ENCODE measurements around the gene AIM2.
"Not testable (repeated sequence)": the region's sequence is repeated elsewhere in the genome, so short reads cannot be mapped to it uniquely, and the experiment has no call there.

AIM2 gene, protein sequence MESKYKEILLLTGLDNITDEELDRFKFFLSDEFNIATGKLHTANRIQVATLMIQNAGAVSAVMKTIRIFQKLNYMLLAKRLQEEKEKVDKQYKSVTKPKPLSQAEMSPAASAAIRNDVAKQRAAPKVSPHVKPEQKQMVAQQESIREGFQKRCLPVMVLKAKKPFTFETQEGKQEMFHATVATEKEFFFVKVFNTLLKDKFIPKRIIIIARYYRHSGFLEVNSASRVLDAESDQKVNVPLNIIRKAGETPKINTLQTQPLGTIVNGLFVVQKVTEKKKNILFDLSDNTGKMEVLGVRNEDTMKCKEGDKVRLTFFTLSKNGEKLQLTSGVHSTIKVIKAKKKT

DNA sequence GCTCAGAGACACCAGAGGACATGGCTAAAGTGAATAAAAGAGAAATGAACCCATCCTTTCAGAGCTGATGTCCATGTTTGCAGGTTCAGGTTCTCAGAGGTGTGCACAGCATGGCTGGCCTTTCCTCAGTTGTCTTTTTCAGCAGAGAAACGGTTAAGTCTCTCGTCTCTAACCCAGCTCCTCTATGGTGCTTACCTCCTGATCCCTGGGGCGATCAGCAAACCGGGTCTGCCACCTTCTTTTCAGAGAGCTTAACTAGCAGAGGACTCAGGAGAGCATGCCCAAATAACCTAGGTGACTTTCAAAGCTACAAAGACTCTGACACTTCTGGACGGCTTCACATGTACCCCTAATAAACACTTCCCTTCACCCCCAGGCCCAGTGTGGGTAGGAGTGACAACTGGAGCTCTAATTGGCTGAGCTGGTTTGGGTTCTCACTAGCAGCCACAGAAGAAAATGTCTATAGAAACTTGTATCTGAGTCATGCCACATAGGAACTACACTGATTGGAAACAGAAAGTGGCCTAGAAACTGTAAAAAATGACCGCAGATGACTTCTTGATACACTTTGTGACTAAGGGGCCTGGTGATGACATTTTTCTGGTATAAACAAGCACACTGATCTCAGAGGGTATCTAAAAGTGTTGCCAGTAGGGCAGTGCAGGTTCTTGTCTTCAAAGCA lies at the start of gene AIM2:
TSS of gene AIM2 (minus strand) at position 329 of the 682 bp plus-strand sequence. CDS start 3,267 bp downstream, outside the sequence.
- DNase-seq: peak; percentile 37

DNA sequence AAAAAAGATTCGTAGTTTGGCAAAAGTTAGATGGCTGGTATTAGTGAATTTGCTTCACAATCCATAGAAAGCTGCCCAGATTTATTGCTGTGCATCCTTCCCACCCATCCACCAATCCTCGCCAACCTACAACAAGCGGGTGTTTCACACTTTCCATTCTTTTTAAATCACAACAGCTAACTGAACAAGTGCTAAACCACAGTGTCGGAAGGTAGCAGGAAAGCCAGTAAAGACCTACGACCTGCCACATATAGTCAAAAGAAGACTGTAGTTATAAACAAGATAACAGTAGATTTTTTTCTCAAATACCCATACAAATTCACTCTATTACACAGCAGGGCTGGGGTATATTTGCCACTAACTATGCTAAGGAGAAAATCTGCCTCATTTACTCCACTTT lies 47.0 kb upstream of the AIM2 start:
- DNase-seq: no peak

DNA sequence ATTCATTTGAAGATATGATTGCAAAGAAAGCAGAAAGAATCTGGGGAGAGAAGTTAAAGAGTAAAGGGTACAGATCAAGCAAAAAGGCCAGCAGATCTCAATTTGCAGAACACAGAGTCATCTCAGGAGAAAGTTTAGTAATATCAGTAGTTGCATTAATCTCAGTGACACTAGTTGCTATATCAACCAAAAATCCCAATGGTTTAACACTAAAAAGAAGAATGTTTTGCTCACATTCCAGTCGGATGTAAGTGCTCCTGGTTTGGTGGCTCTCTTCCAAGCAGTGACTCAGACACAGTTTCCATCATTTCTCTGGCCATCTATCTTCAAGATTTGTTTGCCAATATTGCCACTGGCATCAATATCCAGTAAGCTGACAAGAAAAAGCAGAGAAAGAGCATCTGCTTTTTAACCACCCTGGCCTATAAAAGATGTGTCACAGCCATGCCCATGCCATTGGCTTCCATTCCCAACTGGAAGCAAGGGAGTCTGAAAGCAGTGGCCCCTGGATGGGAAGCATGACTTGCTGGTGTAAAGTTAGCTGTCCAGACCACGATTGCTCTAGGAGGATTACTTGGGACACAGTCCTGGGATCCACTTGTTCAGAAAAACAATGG lies 45.5 kb upstream of the AIM2 start:
- DNase-seq: no peak

DNA sequence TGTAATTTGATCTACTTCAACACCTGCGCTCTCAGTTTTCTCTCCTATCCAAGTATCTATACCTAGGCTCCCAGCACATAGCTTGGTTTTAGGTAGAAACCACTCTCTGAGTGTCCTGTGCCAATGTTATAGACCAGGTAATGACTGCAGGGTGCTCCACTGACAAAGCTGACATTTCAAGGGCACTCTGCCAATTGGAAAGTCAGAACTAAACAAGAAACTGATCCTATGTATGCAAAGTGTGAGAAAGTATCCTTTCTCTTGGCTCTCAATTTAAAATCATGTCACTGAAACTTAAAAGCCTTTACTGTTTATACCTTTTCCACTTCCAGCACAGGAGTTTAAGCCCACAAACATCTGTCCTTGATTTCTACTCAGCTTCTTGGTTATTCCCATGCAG lies 45.0 kb upstream of the AIM2 start:
- no peak for DNase-seq

DNA sequence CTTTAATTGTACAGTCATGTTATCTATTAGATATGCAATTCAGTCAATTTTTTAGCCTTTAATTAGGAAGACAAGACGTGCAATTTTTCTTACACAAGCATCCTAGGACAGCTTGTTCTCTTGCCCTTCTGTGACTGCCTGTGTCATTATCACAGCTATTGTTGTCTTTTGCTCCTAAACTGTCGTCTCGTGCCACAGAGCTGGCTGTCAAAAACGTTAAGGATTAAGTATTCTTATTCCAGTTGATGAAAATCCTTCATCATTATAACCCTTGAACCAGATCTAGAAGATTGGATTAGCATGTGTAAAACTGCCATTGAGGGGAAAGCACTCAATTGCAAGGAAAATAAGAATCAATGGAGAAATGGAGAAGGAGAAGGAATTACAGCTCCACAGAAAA lies 43.8 kb upstream of the AIM2 start:
- no peak for DNase-seq

DNA sequence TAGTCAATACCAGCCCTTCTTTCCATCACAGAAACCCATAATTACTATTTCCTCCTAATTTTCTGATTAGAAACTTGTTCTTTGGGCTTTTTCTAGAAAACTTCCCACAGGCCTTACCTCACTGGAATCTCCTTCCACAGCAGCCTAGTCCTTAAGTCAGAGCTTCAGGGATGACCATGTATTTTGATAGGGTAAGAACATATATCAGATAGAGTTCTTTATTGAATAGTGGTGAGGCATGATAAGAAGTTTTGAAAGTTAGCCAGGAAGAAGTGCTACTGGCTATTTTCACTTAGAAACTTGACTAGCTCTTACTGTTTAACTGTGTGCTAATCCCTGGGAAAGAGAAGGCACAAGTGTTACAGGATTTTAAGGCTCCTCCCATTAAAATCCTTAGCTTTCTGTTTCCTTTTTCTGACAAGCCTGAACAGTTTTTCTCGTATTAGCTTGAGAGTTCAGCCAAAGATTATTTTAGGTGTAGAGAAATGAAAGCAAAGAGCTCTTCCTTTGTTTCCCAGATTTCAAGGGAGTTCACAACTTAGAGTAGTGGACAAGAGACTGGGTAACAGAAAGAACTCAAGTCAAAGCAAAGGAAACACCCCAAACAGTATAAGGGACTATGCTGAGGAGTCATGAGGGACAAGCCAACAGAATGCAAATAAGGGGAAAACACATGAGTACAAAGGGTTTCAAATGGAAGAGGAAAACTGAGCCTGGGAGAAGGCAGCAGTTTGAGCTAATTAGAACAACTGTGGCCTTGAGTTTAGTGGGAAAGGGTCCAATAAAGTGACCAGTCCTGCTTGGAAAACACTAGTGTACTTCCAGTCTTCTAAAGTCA lies 37.2 kb upstream of the AIM2 start:
- DNase-seq: no peak

DNA sequence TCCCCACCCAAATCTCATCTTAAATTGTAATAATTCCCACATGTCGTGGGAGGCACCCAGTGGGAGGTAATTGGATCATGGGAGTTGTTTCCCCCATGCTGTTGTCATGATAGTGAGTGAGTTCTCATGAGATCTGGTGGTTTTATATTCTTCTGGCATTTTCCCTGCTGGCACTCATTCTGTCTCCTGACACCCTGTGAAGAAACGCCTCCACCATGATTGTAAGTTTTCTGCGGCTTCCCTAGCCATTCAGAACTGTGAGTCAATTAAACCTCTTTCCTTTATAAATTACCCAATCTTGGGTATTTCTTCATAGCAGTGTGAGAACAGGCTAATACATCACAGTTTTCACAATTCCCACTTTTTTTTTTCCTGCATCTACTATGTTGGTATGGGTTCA lies 26.5 kb upstream of the AIM2 start:
- DNase-seq: not testable (repeated sequence)

DNA sequence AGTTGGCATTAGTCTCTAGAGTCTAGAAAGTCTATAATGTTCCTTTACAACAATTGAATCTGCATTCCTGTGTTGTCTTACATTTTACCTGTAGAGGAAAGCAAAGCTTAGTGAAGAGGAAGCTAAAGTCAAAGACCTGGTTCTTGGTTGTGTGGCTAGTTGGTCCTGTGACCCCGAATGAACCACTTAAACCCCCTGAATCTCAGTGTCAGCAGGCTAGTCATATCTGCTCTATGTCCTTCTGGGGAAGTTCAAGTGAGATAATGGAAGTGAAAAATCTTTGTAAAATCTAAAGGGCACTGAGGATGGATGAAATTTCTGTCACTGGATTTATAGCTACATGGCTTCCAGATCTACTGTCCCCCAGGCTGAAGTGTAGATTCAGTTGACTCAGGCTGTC lies 24.0 kb upstream of the AIM2 start:
- DNase-seq: no peak

DNA sequence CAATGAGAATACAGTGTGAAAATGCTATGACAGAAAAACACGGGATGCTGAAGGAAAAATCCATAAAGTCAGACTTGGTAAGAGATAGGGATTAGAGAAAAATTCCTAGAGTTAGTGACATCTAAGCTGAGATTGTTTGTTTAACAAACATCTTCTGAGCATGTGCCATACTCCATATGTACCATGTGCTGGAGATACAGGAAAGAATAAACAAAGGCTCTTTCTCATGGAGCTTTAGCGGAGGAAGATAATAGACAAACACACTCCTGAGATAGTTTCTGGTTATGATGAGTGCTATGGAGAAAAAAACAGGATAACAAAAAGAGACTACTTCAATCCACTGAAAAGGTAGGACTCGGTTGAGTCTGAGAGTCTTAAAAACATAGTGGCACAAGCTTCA lies 22.0 kb upstream of the AIM2 start:
- DNase-seq: no peak

DNA sequence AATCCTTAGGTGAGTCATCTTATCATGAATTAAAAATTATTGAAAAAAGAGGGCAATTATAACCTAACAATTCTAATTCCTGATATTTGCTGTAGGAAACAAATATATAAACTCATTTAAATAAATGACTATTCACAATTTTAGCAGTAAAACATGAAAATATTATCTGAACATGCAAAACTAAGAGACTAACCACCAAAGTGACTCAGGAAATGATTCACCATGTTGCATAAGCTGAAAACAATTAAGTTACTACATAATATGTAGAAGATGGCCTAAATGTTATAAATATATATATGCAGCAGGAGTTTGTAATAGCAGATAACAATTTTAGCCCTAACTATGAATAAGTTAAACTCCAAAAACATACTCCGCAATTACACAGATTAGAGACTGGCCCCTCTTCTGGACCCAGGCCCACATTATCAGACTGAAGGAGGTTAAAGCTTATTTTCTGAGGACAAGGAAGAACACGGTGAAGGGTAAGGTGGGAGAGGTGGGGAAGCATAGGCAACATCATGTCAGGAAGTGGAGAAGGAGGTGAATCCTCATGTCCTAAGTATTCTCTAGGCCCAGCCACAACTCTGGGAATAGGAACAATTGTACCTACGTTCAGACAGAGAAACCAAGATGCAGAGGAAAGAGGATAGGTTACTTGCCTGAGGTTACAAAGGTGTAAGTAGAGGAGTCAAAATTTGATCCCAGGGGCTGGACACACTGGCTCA lies 15.6 kb upstream of the AIM2 start:
- no peak for DNase-seq

DNA sequence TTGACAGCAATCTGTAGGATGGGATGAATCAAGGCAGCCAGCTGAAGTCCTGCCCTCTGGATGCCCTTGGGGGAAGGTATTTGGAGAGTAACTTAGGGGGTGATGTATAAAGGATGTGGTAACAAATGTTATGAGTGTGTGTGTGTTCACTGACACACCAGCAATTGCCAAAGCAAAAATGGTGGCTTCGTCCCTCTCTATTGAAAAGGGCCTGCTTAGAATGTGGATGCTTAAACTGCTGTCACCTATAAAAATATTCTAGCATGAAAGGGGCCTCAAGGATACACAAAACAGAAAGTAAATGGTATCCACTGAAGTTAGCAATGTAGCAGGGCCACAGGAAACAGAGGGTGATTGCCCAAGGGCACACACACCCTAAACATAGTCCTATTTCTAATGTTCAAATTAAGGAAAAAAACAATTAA lies 15.1 kb upstream of the AIM2 start:
- DNase-seq: no peak

DNA sequence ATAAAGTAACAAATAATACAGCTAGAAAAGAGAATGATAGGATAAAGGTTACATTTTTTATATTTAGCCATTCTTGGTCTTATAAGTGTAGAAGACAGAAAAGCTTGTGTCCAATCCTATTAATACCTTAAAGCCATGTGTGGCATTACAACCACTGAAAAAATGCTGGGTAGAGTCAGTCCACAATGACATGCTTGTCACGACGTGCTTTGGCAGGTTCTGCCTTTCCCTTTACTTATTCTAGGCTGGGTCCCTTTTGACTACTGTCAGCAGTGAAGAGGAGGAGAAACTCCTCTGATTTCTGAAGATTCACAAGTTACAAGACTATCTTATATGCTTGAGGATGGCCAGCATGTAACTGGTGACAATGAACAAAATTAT lies 14.6 kb upstream of the AIM2 start:
- no peak for DNase-seq

DNA sequence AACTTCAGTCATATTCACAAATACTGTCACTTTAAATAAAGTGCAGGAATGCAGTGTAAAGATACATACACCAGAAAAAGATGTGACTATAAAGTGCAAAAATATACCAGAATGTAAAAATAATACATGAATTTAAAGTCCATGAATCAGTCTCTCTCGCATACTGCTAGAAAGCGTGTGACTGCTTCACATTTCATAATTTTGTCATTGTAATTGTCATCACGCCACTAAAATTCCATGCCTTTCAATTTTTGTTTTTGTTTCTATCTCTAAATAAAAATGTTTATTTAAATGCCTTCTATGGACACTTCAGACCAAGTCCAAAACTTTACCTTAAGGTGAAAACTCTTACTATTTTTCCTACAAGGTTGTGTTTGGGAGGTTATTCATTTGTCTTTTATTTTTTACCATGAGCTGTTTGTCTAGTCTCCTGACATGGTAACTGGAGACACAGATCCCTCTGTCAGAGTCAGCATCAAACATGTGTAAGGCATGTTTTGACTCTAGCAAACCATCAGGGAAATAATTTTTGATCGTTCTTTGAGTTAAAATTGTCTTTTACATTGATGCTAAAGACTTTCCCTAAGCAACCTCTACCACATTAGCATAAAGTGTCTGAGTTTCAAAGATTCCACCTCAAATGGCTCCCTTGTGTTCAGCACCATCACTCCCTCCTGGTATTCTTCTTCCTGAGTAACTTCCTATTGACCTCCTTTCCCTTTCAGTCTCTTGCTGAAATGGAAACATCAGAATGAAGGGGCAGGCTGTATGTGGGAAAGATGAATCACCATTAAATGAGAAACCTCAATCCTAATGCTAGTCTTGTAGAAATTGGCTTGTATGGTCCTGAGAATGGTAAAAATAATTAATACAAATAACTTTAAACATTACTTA lies 14.0 kb upstream of the AIM2 start:
- no peak for DNase-seq

DNA sequence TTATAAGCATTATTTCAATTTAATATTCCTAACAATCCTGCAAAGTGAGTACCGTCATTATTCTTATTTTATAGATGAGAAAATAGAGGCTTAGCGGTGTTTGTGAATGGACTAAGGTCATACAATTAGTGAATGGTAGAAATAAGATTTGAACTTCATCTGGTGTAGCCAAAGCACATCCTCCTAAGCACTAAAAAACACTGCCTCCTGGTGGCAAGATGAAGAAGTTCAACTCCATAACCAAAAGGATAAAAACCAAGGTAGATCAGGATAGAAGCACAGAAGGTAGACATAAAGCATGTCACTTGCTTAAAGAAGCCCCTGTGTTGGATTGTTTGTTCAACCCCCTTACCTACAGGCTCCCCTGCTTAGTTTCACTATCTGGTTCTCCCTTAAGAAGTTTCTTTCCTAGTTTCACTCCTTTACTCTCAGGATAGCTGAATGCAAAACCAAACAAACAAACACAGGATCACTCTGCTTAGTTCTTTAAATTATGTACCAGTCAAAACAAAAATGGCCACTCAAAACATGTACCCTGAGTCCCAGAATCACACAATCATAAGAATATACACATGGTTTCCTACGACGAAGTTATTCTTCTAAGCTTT lies 12.7 kb upstream of the AIM2 start:
- DNase-seq: no peak

DNA sequence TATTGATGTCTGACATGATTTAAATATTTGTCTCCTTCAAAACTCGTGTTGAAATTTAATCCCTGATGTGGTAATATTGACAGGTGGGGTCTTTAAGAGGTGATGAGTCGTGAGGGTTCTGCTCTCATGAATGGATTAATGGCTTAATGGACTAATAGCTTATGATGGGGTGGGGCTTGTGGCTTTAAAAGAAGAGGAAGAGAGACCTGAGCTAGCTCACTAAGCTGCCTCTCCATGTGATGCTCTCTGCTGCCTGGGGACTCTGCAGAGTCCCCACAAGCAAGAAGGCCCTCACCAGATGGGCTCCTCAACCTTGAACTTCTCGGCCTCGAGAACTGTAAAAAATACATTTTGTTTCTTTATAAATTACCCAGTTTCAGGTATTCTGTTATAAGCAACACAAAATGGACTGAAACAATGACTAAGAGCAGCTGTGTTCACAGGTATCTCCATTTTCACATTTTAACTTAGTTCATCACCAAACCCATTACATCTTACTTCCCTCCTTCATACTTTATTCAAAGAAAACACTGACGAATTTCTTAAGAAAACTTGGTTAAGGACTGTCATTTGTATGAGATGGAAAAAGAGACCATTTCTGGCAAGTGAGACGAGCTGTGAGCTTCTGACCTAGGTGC lies 12.1 kb upstream of the AIM2 start:
- DNase-seq: no peak

DNA sequence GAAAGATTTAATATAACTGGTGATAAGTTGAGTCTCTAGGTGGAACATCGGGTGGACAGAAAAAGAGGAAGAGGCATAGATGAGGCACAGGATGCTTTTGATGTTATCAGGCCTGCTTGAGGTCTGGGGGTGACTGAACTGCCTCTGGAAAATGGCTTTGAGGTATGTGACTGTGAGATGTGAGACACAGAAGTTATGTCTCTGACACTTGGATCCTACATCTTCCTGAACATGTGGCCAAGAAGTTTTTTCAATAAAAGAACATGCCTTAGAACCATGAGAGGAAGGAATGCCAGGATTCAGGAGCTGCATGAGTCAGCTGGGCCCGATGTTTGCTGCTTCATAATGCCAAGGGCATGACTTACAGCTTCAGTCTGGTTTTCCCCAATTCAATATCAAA lies 11.5 kb upstream of the AIM2 start:
- no peak for DNase-seq

DNA sequence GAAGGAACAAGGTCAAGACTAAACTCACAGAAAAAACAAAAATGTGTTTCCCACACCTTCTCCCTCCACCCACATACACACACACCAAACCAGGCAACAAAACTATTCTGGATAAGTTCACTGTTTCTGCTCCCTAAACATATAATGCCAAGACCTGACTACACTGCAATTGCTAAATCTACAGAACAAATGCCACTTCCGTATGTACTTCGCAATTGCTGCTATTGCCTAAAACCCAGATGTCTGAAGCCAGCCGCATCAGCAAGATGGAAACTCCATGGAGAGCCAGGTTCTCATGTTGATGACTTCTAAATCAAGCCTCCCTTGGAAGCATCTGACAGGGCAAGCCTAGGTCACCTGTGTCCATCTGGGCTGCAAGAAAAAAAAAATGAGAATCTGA lies 8.3 kb upstream of the AIM2 start:
- DNase-seq: no peak

DNA sequence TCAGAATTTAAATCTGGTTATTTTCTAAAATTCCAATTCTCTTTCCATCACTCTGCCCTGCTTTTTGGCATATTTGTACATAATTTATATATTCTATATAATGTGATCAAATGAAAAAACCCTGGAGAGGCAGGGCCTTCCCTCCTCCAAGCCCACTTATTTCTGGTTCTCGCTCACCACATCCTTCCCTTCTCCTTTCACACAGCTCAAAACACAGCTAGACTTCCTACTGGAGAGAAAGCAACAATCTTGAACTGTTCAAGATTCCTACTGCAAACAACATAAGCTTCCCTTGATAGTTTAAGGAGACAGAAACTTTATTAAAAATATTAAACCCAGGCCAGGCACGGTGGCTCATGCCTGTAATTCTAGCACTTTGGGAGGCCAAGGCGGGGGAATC lies 7.6 kb upstream of the AIM2 start:
- DNase-seq: no peak

DNA sequence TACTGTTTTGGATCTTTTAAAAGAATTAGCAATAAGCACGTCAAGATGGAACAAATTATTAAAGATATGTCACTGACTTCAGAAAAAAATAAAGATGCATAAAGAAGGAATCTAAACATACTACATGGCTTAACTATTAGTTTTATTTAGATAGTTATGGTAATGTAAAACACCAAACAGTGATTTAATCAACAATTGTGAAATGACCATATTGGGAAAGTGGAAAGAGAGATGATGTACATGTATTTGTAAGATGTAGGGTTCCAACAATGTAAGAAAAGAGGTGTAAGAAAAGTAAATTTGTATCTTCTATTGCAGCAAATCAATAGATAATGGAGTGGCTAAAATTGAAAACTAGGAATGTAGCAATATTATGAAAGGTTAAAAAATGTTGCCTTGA lies 6.4 kb upstream of the AIM2 start:
- no peak for DNase-seq

DNA sequence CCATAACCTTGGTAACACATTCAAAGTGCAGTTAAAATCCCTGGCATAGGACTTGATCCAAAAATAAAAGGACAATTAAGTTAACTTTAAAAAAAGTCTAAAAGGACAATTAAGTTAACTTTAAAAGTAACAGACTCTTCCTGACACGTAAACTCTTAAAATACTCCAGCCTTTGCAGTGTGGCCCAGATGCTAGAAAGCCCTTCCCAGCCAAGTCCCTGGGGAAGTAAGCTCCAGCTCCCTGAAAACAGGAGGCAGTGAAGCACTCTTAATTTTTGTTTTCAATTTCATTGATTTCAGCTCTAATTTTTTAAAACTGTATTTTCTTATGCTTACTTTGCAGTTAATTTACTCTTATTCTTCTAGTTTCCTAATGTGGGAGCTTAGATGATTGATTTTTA lies 5.1 kb upstream of the AIM2 start:
- DNase-seq: no peak

DNA sequence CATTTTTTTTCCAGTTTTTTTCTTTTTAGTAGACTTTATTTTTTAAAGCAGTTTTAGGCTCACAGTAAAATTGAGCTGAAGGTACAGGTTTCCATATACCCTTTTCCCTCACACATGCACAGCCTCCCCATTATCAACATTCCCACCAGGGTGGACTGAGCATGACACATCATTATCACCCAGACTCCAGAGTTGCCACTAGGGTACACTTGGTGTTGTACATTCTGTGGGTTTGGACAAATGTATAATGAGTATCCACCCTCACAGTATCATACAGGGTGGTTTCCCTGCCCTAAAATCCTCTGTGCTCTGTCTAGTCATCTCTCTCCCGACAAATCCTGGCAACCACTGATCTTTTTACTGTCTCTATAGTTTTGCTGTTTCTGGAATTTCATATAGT lies 3.0 kb upstream of the AIM2 start:
- no peak for DNase-seq

Measured in stimulated activated CD4-positive, alpha-beta T cell treated with anti-CD3 and anti-CD28 coated beads, Interleukin-12 subunit alpha, Interleukin-12 subunit beta, amount 100 ng/mL, for 4 hours (primary cell).